ENCODE data around the gene KCNG1.
A peak's percentile ranks its signal among the peaks of the same experiment; 100 is the strongest.
"Not testable (repeated sequence)": the region's sequence is repeated elsewhere in the genome, so short reads cannot be mapped to it uniquely, and the experiment has no call there.

KCNG1 gene

DNA sequence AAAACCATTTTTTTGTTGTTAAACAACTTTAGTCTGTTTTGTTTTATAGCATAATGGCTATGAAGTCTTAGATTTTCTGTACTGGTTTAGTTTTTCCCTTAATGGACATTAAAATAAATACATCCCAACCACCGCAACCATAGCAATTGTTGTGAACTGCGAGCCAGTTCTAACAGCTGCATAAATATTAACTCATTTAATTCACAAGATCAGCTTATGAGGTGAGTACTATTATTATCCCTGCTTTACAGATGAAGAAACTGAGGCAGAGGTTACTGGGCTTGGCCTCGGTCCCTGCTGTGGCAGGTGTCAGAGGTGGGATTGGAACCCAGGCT is 41.2 kb downstream of the KCNG1 start:
- no peak for DNase-seq (ENCODE audit: low spot score)

DNA sequence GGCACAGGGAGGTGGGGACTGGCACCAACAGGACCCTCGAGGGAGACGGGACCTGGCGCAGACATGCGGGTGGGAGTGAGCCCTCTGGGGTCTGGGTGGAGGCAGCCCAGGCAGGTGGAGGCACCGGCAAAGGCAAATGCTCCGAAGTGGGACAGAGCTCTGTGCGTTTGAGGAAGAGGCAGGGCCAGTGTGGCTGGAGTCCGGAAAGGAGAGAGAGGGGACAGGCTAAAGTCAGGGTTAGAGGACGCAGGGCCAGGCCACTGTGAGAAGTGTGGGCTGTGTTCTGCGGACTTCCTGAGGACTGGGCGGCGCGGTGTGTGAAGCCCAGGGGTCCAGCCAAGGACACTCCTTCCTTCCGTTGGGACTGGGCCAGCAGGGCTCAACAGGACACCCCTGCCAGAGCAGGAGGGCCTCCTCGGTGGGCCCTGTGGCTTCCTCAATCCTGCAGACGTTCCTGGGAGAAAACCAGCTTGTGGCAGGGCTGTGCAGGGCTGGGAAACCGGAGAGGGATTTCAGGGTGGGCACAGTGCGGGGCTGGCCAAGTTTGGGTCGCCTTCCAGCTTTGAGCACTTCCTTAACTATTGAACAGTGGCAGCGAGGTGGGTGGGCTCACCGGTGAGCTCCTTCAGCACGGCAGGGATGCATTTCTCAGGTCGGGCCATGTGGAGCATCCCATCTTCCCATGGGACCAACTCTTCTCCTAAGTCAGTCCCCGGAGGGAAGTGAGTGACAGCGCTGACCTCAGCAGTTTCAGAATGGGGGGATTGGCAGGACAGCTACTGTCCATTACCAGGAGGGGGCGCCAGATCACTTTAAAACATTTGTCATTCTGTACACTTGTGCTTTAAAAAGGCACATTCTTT is 41.8 kb downstream of the KCNG1 start:
- peak; percentile 51 for DNase-seq (ENCODE audit: low spot score)

DNA sequence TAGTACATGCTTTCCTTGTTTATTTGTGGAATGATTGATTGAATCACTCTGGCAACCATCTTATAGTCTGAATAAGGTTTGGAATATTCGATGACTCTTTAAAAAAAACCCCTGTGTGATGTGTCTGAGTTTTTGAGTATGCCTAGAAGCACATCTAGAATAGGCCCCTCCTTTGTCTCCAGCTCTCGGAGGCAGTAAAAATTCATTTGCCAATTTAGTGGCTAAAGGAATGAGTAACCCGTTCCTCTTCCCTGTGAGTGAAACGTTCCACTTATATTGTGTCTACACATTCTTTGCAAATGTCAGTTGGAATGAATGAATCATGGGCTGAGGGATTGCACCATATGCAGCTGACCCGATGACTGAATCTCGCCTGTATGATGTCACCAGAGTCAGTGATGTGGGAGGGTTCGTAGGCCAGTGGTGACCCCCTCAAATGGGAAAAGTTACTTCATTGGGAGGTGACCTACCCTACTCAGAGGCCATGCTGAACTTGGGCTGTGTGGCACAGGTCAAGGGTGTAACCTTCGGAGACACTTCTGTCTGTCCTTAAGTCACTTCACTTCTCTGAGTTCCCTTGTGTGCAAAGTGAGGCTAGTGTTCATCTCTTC is 42.7 kb downstream of the KCNG1 start:
- peak; percentile 96 for DNase-seq (ENCODE audit: low spot score)

DNA sequence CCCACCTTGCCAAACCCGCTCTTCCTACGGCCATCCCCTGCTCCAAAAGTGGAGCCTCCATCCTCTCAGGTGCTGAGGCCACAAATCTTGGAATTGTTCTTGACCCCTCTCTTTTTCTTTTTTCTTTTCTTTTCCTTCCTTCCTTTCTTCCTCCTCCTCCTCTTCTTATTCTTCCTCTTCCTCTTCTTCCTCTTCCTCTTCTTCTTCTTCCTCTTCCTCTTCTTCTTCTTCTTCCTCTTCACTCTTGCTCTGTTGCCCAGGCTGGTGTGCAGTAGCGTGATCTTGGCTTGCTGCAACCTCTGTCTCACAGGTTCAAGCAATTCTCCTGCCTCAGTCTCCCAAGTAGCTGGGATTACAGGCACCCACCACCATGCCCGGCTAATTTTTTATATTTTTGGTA is 44.4 kb downstream of the KCNG1 start:
- DNase-seq (ENCODE audit: low spot score) = not testable (repeated sequence)

DNA sequence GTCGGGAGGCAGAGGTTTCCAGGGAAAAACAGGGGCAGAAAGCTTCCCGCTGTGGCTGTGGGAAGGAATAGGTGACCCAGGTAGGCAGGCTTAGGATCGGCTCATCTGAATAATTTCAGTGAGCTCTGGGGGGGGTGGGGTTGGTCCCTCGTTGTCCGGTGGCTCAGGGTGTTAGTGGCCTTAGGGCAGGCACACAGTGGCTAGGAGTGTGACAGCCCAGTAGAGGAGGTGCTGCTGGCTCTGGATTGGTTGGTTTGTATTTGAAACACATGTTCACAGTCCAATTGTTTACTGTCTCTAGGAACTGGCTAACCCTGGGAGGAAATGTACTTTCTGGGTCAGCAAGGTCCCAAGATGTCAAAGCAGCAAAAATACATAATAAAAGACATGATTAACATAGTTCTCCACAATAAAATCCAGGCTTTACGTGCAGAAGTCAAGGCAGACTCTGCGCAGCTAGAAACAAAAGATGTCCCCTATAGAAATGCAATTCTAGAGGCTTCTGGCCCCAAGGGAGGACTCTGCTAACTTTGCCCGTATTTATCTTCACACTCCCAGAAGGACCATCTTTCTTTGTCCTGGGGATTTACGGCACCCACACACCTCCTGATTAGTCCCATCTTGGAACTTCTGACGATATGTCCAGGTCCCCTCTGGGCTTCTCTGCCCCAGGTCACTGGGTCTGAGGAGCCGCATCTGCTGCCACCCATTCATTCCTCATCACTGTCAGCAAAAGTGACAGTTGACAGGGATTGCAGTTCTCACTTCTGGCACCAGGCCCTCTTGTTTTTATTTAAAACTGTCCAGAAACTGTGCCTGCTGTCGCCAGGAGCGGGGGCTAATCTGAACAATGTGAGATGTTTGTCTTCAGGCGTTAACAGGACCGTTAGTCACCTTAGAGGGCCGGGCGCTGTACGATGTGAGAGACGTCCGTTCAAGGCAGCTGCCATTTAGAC is 45.6 kb downstream of the KCNG1 start:
- DNase-seq (ENCODE audit: low spot score) = no peak

DNA sequence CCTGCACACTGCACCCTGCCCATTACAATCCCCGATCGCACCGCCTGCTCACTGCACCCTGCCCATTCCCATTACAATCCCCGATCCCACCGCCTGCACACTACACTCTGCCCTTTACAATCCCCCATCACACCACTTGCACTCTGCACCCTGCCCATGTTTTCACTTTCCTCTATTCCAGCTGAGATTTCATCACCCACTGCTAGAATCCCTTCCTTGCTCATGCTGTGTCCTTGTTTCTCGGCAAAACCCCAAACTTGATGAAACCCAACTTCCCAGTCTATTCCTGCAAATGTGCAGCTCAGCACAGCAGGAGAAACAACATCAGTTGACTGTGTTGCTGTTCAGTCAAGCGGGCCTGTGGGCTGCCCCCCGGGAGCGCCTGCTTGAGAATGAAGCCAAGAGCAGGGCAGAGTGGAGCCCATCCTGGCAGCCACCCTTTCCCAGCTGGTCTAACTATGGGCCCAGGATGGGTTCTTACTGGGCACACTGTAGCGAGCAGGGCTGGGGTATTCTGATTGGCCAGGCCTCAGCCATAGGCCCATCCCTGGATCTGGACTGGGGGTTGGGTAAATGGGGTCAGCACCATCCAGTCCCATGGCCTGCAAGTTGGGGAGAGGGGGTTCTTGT is 47.1 kb downstream of the KCNG1 start:
- no peak for DNase-seq (ENCODE audit: low spot score)

DNA sequence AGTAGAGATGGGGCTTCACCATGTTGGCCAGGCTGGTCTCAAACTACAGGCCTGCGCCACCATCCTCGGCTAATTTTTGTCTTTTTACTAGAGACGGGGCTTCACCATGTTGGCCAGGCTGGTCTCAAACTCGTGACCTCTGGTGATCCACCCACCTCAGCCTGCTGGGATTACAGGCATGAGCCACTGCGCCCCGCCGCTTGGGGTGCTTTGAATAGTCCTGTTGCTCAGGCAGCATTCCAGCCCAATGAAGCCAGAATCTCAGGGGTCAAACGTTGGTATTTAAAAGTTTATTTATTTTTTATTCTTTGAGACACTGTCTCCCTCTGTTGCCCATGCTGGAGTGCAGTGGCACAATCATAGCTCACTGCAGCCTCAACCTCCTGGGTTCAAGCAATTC is 53.0 kb downstream of the KCNG1 start:
- DNase-seq (ENCODE audit: low spot score) = no peak

DNA sequence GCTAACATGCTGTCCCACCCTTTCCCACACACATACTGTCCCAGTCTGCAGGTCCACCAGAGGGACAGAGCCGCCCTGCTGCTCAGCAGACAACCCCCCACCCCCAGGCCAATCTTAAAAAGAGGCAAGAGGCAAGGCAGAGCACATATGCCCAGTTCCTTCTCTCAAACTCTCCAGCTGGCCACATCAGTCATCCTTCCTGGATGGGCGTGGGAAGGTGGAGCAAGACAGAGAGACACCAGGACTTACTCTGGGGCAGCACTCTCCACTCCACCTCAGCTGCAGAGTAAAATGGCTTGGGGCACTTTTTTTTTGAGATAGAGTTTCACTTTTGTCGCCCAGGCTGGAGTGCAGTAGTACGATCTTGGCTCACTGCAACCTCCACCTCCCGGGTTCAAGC is 53.5 kb downstream of the KCNG1 start:
- DNase-seq (ENCODE audit: low spot score) = no peak

DNA sequence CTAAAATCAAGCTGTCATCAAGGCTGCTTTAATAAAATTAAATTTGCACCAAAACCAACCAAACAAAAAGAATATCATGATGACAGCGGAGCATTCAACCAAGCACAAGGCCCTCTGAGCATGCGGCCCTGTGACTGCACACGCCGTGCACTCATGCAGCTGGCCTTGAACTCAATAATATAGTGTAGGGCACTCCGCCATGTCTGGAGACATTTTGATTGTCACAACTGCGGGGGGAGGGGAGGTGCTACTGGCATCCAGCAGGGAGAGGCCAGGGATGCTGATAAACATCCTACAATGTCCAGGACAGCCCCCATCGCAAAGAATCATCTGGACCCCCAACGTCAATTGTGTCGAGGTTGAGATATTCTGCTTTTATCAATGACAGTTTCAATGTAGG is 54.6 kb downstream of the KCNG1 start:
- no peak for DNase-seq (ENCODE audit: low spot score)

DNA sequence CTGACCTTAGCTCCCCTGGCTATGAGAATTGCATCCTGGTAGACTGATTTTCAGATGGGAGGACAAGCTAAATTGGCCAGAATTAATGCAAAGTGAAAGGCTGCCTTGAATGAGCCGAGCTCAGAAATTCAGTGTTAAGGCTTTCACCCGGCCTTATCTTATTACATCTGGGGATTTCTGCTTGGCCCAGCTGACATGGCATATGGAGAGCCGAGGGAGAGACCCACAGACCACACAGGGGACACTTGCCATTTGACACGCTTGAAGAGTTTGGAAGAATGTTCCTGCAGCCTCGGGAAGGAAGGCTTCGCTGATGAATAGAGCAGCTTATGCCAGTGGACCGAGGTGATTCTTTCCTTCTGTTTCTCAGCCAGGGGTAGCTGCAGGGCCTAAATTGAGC is 55.3 kb downstream of the KCNG1 start:
- no peak for DNase-seq (ENCODE audit: low spot score)

DNA sequence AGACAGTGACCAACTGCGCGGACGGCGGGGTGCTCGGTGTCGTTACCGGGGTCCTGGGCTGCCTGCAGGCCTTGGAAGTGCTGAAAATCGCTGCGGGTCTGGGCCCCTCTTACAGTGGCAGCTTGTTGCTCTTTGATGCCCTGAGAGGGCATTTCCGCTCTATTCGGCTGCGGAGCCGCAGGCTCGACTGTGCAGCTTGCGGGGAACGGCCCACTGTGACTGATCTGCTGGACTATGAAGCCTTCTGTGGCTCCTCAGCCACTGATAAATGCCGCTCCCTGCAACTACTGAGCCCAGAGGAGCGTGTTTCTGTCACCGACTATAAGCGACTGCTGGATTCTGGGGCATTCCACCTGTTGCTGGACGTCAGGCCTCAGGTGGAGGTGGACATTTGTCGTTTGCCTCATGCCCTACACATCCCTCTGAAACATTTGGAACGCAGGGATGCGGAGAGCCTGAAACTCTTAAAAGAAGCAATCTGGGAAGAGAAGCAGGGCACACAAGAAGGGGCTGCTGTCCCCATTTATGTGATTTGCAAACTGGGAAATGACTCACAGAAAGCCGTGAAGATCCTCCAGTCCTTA is 63.3 kb downstream of the KCNG1 start:
- peak; percentile 13 for DNase-seq (ENCODE audit: low spot score)

DNA sequence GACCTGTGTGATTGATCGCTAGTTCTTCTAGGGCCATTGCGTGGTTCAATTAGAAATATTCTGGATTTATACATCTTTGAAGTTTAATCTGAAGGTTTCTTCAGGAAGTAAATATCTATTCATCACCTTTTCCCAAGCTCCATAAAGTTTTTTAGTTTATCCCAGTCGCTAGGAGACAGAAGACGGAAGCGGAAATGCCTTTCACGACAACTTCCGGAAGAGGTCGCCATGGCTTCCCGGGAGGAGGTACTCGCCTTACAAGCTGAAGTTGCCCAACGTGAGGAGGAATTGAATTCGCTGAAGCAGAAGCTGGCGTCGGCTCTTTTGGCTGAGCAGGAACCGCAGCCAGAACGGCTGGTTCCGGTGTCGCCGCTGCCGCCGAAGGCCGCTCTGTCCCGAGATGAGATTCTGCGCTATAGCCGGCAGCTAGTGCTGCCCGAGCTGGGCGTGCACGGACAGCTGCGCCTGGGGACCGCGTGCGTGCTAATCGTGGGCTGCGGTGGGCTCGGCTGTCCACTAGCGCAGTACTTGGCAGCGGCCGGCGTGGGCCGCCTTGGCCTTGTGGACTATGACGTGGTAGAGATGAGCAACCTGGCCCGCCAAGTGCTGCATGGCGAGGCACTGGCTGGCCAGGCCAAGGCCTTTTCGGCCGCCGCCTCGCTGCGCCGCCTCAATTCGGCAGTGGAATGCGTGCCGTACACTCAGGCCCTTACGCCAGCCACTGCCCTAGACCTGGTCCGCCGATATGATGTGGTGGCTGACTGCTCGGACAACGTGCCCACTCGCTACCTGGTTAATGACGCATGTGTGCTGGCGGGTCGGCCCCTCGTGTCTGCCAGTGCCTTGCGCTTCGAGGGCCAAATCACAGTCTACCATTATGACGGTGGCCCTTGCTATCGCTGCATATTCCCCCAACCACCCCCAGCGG is 64.0 kb downstream of the KCNG1 start, which contains the start of gene MOCS3:
Gene MOCS3 (plus strand): TSS at position 204 of the 928 bp plus-strand sequence. CDS start 25 bp downstream, at position 229.
- peak; percentile 89 for DNase-seq (ENCODE audit: low spot score)

DNA sequence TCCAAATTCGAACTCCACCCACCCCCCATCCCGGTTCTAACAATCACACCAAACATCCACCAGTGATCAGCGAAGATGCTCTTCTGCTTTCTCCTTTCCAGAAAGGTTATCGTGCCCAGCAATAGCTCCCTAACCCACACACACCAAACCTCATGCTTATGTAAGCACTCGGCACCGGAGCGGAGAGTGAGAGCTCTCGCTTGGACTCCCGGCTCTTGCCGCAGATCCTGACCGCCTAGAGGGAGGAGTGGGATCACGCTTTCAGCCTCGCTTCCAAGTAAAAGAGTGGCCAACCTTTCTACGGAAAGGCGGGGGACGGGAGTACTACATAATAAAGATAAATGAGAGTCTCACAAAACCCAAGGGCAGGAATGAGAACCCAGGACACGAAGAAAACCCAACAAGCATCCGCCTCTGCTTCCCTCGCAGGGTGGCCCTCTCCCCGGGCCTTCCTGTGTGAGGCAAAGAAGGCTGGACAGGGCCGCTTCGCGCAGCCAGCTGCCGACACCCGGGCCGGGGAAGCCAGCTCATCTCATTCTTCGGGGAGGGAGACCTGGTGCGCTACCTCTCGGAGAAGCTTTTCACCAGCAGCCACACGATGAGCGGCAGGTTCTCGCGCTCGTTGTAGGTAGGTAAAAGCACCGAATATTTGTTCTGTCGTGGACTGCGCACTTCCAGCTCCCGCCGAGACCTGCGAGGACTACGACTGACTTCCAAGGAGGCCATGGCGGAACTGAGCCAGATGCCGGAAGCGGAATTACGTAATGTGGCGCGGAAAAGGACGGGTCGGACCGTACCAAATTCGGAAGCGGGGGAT is 64.9 kb downstream of the KCNG1 start, which contains the start of gene DPM1:
Gene DPM1 (minus strand): TSS at position 735 of the 817 bp plus-strand sequence. CDS start 9 bp downstream, at position 726.
- DNase-seq (ENCODE audit: low spot score) = peak; percentile 90

DNA sequence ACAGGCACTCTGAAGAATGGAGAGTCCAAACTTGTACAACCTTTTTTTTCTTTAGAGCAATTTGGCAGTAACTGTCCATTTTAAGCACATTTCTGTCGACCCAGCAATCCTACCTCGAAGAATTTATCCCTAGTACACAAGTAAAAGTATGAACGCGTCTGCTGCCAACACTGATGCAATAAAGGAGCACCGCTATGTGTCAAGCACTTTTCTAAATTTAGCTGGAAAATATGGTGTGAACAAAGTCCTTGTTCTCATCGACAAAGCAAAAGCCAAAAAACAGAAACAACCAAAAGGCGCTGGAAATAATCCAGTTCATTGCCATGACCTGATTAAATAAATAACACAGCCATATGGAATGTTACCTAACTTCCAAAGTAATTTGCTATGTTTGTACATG is 65.6 kb downstream of the KCNG1 start:
- peak; percentile 20 for DNase-seq (ENCODE audit: low spot score)

DNA sequence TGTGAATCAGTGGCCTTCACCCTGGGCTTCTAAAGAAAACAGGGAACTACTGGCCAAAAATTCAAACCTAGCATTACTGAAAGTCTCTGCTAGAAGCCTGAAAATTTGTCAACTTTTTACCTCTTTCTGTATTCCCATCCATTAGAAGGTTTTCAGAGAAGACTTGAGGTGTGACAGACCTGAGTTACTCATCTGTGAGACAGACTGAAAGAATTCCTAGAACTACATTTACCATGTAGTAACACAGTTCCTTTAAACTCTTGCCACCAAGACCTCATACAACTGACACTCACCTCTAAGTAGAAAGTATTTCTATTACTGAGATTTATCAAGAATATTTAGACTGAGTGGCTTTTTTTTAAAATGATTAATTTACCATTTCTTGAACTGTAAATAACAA is 69.1 kb downstream of the KCNG1 start:
- DNase-seq (ENCODE audit: low spot score) = no peak
